ENCODE data around the gene ZNF593. TPM values are rescaled to one million over a fixed set of nuclear protein-coding genes. Genes with fewer than 3 reads are reported as not detected.
A peak's percentile ranks its signal among the peaks of the same experiment; 100 is the strongest.

Gene ZNF593
- total and polyA plus RNA-seq, 9 of the 15 experiments (the other 6 are each of a cell fraction or from before 2014, with no cell fraction given) = 9.8 to 334 (median 48.2) TPM

DNA sequence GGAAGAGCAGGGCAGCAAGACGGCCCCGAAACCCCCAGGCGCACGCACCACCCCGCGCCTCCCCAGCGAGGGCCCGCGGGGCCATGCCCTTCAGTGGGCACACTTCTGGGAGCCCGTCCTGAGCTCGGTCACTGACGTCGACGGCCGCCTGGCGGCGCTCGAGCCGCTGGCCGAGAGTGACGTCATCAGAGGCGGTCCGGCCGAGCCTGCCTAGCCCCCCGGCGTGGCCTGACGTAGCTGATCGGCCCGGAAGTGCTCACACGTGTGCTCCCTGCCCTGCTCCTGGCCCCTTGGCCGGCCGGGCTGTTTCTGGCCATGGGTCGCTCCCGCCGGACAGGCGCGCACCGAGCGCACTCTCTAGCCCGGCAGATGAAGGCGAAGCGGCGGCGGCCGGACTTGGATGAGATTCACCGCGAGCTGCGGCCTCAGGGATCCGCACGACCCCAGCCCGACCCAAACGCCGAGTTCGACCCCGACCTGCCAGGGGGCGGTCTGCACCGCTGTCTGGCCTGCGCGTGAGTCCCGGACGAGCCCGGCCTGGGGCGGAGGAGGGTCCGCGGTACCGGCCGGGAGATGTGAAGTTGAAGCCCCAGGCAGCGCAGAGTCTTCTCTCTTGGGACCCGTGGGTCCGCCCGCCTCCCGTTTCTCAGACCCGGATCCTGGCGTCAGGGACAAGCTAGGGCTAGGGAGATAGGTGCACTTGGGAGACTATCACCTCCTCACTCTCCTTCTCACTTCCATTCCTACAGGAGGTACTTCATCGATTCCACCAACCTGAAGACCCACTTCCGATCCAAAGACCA is at the start of gene ZNF593 (continued):
- TF ChIP-seq, protein P1, sequence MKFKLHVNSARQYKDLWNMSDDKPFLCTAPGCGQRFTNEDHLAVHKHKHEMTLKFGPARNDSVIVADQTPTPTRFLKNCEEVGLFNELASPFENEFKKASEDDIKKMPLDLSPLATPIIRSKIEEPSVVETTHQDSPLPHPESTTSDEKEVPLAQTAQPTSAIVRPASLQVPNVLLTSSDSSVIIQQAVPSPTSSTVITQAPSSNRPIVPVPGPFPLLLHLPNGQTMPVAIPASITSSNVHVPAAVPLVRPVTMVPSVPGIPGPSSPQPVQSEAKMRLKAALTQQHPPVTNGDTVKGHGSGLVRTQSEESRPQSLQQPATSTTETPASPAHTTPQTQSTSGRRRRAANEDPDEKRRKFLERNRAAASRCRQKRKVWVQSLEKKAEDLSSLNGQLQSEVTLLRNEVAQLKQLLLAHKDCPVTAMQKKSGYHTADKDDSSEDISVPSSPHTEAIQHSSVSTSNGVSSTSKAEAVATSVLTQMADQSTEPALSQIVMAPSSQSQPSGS (CRISPR knock-in tag; IDR thresholded peaks at IDR 0.05) = peak; percentile 100
- peak; percentile 92 for TF ChIP-seq ETV5 (CRISPR knock-in tag; IDR thresholded peaks at IDR 0.05; ENCODE audit: low read depth)

DNA sequence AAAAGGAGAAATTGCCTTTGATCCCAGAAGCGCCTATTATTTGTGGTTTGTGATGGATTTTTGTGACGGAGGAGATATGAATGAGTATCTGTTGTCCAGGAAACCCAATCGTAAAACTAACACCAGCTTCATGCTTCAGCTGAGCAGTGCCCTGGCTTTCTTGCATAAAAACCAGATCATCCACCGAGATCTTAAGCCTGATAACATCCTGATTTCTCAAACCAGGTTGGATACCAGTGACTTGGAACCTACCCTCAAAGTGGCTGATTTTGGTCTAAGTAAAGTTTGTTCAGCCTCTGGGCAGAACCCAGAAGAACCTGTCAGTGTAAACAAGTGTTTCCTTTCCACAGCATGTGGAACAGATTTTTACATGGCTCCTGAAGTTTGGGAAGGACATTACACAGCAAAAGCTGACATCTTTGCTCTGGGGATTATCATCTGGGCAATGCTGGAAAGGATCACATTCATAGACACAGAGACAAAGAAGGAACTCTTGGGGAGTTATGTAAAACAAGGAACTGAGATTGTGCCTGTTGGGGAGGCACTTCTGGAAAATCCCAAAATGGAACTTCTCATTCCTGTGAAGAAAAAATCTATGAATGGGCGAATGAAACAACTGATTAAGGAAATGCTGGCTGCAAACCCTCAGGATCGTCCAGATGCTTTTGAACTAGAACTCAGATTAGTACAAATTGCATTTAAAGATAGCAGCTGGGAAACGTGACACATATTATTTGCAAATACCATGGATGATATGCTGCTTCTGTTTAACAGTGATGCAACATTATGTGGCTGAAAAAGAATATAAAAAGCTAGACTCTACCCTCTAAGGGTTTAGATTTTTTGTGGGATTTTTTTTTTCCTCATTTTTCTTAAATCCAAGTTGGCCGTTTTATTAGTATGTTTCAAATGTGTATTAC is 47.6 kb upstream of the ZNF593 start:
- H3K4me2 ChIP-seq (ENCODE audit: insufficient read depth, low read length) = peak overlapping the region; percentile 38; the same call in 1 of the 2 replicates
- peaks cover 80% of the 10 kb centered on the region for H3K79me2 ChIP-seq (ENCODE audit: control insufficient read depth, insufficient read depth, low read length)
- BruUV-seq (replicated peaks) = no TSS peak
- H4K20me1 ChIP-seq (replicated peaks; ENCODE audit: control insufficient read depth, insufficient read depth, low read length) = no peaks in the 10 kb centered on the region
- H3K9me3 ChIP-seq (replicated peaks; ENCODE audit: control insufficient read depth, insufficient read depth, low read depth, low read length) = no peaks in the 10 kb centered on the region
- peaks cover 65% of the 10 kb centered on the region for H3K36me3 ChIP-seq (ENCODE audit: control insufficient read depth, insufficient read depth, low read length)
- FAIRE-seq (peak; percentile 19), ATAC-seq (no peak), DNase-seq (ENCODE audit: extremely low read depth in 1 of 4, low spot score in 3 of 4) (peak in 1 of 4 experiments; percentile 38)
- peaks cover 11 to 54% of the 10 kb centered on the region in 2 experiments for H3K4me1 ChIP-seq (replicated peaks in 1 of 2; ENCODE audit: control insufficient read depth in 2 of 2, insufficient read depth in 2 of 2, low read length in 2 of 2)
- intact Hi-C loops (cut with micrococcal nuclease) = no loop called here
- H3K27ac ChIP-seq (ENCODE audit: extremely low read depth, low read depth, low read length) = peak overlapping the region; percentile 99
- H3K27me3 ChIP-seq (ENCODE audit: control insufficient read depth in 2 of 2, insufficient read depth in 2 of 2, low read length in 2 of 2) = no peaks in the 10 kb centered on the region
- WGBS (ENCODE audit: insufficient coverage, low coverage, missing lambda C conversion rate) = 21% methylated on average over 8 of the region's 8 CpGs
- no peak overlapping the region for H2AFZ ChIP-seq (ENCODE audit: low read depth, low read length)
- H3K9ac ChIP-seq (ENCODE audit: insufficient read depth in 1 of 2, low read depth in 2 of 2, low read length in 2 of 2) = peak overlapping the region; percentile 0 to 97; a peak in 3 of 4 replicates
- ChIA-PET CTCF (ENCODE audit: low intra/inter-chr PET ratio) (interaction anchor here (0.5 kb wide), 1 partner anchor 17 kb away, joined by 3 read pairs; no protein-coding TSS in a partner anchor), POLR2A (interaction anchor here (0.6 to 13.3 kb wide), 17 partner anchors 9 to 226 kb away, joined by 3 to 237 read pairs (median 4); partner anchors contain the start of genes EXTL1 and PDIK1L)
- H3K9me1 ChIP-seq (ENCODE audit: control insufficient read depth, insufficient read depth, low read length) = no peaks in the 10 kb centered on the region
- in situ Hi-C loops (cut with MboI) = no loop called here
- no peak overlapping the region for H3K4me3 ChIP-seq
- TF ChIP-seq, protein P2, sequence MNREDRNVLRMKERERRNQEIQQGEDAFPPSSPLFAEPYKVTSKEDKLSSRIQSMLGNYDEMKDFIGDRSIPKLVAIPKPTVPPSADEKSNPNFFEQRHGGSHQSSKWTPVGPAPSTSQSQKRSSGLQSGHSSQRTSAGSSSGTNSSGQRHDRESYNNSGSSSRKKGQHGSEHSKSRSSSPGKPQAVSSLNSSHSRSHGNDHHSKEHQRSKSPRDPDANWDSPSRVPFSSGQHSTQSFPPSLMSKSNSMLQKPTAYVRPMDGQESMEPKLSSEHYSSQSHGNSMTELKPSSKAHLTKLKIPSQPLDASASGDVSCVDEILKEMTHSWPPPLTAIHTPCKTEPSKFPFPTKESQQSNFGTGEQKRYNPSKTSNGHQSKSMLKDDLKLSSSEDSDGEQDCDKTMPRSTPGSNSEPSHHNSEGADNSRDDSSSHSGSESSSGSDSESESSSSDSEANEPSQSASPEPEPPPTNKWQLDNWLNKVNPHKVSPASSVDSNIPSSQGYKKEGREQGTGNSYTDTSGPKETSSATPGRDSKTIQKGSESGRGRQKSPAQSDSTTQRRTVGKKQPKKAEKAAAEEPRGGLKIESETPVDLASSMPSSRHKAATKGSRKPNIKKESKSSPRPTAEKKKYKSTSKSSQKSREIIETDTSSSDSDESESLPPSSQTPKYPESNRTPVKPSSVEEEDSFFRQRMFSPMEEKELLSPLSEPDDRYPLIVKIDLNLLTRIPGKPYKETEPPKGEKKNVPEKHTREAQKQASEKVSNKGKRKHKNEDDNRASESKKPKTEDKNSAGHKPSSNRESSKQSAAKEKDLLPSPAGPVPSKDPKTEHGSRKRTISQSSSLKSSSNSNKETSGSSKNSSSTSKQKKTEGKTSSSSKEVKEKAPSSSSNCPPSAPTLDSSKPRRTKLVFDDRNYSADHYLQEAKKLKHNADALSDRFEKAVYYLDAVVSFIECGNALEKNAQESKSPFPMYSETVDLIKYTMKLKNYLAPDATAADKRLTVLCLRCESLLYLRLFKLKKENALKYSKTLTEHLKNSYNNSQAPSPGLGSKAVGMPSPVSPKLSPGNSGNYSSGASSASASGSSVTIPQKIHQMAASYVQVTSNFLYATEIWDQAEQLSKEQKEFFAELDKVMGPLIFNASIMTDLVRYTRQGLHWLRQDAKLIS (CRISPR knock-in tag; IDR thresholded peaks at IDR 0.05) = no peak
- no peak for TF ChIP-seq RBBP5 (IDR thresholded peaks at IDR 0.05; ENCODE audit: borderline replicate concordance, insufficient read depth, low read length, poor library complexity, severe bottlenecking)
- TF ChIP-seq ZNF253 (CRISPR knock-in tag; conservative IDR thresholded peaks at IDR 0.05) = no peak
- TF ChIP-seq NELFE (IDR thresholded peaks at IDR 0.05; ENCODE audit: insufficient read depth, insufficient read length) = no peak
- TF ChIP-seq ZNF232 (CRISPR knock-in tag; IDR thresholded peaks at IDR 0.05) = no peak
- peak; percentile 69; the same call in 1 of the 2 replicates for TF ChIP-seq ZKSCAN8 (CRISPR knock-in tag; IDR thresholded peaks at IDR 0.05)
- 0 out of 2 replicates have a peak, but pooled peaks have one; percentile 72 for TF ChIP-seq ZNF175 (CRISPR knock-in tag; IDR thresholded peaks at IDR 0.05; ENCODE audit: low read depth)
- TF ChIP-seq, protein P3, sequence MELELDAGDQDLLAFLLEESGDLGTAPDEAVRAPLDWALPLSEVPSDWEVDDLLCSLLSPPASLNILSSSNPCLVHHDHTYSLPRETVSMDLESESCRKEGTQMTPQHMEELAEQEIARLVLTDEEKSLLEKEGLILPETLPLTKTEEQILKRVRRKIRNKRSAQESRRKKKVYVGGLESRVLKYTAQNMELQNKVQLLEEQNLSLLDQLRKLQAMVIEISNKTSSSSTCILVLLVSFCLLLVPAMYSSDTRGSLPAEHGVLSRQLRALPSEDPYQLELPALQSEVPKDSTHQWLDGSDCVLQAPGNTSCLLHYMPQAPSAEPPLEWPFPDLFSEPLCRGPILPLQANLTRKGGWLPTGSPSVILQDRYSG (tag; conservative IDR thresholded peaks at IDR 0.05; ENCODE audit: low read depth) = peak; percentile 68
